H1 (cell line): ENCODE results near the gene MEP1A. TPM values are rescaled to one million over a fixed set of nuclear protein-coding genes. Genes with fewer than 3 reads are reported as not detected.

Experiments used
- GTF2F1 ChIP-seq: IDR thresholded peaks from 2 replicates; pipeline ENCODE4 v1.6.1; 2012; ENCODE audit warnings: low read depth, low read length, improper control_type of control experiment, borderline replicate concordance
- POLR2A ChIP-seq, 2 experiments: IDR thresholded peaks; 1 replicate in 1 of 2; 2 replicates in 1 of 2; pipeline ENCODE4 v1.6.1; 2011; ENCODE audit warnings: low read depth in 2 of 2, low read length in 2 of 2, mild to moderate bottlenecking in 2 of 2; ENCODE audit errors: control extremely low read depth in 1 of 2
- SIX5 ChIP-seq: IDR thresholded peaks from 2 replicates; pipeline ENCODE4 v1.6.1; 2011; ENCODE audit warnings: mild to moderate bottlenecking, low read depth, low read length
- SP1 ChIP-seq: IDR thresholded peaks from 2 replicates; pipeline ENCODE4 v1.6.1; 2011; ENCODE audit warnings: low read depth, low read length
- SP4 ChIP-seq: IDR thresholded peaks from 2 replicates; pipeline ENCODE4 v1.6.1; 2012; ENCODE audit warnings: low read length, inconsistent platforms
- polyA plus RNA-seq, 7 experiments: library from polyadenylated mRNA; depleted of rRNA in 3 of 7; stranded (reverse) in 5 of 7; unstranded in 2 of 7; fragments of >200 nt in 5 of 7; fragments of 200-250 nt in 2 of 7; gene quantifications; 1 replicate in 5 of 7; 2 replicates in 1 of 7; 4 replicates in 1 of 7; pipeline versions ENCODE4 v1.2.1 to v1.2.3, GENCODE V29; 2011 to 2013; ENCODE audit warnings: missing spikeins in 2 of 7, mixed read lengths in 2 of 7
- total RNA-seq: library from RNA; stranded (reverse); fragmentation: NEBNext Ultra II Directional; extraction: Animal tissue kit (Norgen Biotek cat#: 25700); gene quantifications from 2 replicates; pipeline ENCODE4 v1.2.1, GENCODE V29; 2021
- TF ChIP-seq, protein P1 (sequence below): fragments of 300-600 bp; sonication (generic); IDR thresholded peaks from 2 replicates; pipeline ENCODE4 v1.7.1; 2012; ENCODE audit warnings: low read length, moderate library complexity, mild to moderate bottlenecking, inconsistent platforms; ENCODE audit not compliant: insufficient replicate concordance

Gene MEP1A
- total and polyA plus RNA-seq, 2 of the 8 experiments (the other 6 are each of a cell fraction or from before 2014, with no cell fraction given) = 0.03 TPM; not detected in 1

- TF ChIP-seq, protein P1, sequence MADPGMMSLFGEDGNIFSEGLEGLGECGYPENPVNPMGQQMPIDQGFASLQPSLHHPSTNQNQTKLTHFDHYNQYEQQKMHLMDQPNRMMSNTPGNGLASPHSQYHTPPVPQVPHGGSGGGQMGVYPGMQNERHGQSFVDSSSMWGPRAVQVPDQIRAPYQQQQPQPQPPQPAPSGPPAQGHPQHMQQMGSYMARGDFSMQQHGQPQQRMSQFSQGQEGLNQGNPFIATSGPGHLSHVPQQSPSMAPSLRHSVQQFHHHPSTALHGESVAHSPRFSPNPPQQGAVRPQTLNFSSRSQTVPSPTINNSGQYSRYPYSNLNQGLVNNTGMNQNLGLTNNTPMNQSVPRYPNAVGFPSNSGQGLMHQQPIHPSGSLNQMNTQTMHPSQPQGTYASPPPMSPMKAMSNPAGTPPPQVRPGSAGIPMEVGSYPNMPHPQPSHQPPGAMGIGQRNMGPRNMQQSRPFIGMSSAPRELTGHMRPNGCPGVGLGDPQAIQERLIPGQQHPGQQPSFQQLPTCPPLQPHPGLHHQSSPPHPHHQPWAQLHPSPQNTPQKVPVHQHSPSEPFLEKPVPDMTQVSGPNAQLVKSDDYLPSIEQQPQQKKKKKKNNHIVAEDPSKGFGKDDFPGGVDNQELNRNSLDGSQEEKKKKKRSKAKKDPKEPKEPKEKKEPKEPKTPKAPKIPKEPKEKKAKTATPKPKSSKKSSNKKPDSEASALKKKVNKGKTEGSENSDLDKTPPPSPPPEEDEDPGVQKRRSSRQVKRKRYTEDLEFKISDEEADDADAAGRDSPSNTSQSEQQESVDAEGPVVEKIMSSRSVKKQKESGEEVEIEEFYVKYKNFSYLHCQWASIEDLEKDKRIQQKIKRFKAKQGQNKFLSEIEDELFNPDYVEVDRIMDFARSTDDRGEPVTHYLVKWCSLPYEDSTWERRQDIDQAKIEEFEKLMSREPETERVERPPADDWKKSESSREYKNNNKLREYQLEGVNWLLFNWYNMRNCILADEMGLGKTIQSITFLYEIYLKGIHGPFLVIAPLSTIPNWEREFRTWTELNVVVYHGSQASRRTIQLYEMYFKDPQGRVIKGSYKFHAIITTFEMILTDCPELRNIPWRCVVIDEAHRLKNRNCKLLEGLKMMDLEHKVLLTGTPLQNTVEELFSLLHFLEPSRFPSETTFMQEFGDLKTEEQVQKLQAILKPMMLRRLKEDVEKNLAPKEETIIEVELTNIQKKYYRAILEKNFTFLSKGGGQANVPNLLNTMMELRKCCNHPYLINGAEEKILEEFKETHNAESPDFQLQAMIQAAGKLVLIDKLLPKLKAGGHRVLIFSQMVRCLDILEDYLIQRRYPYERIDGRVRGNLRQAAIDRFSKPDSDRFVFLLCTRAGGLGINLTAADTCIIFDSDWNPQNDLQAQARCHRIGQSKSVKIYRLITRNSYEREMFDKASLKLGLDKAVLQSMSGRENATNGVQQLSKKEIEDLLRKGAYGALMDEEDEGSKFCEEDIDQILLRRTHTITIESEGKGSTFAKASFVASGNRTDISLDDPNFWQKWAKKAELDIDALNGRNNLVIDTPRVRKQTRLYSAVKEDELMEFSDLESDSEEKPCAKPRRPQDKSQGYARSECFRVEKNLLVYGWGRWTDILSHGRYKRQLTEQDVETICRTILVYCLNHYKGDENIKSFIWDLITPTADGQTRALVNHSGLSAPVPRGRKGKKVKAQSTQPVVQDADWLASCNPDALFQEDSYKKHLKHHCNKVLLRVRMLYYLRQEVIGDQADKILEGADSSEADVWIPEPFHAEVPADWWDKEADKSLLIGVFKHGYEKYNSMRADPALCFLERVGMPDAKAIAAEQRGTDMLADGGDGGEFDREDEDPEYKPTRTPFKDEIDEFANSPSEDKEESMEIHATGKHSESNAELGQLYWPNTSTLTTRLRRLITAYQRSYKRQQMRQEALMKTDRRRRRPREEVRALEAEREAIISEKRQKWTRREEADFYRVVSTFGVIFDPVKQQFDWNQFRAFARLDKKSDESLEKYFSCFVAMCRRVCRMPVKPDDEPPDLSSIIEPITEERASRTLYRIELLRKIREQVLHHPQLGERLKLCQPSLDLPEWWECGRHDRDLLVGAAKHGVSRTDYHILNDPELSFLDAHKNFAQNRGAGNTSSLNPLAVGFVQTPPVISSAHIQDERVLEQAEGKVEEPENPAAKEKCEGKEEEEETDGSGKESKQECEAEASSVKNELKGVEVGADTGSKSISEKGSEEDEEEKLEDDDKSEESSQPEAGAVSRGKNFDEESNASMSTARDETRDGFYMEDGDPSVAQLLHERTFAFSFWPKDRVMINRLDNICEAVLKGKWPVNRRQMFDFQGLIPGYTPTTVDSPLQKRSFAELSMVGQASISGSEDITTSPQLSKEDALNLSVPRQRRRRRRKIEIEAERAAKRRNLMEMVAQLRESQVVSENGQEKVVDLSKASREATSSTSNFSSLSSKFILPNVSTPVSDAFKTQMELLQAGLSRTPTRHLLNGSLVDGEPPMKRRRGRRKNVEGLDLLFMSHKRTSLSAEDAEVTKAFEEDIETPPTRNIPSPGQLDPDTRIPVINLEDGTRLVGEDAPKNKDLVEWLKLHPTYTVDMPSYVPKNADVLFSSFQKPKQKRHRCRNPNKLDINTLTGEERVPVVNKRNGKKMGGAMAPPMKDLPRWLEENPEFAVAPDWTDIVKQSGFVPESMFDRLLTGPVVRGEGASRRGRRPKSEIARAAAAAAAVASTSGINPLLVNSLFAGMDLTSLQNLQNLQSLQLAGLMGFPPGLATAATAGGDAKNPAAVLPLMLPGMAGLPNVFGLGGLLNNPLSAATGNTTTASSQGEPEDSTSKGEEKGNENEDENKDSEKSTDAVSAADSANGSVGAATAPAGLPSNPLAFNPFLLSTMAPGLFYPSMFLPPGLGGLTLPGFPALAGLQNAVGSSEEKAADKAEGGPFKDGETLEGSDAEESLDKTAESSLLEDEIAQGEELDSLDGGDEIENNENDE = no peak
- TF ChIP-seq SIX5 (no peak), SP4 (no peak), GTF2F1 (no peak), SP1 (no peak), POLR2A (IDR thresholded peaks at IDR 0.05; ENCODE audit: control extremely low read depth in 1 of 2, low read depth in 2 of 2, low read length in 2 of 2) (no peak)
Observed at GRCh38 chr6:46838033-46838432, 44.8 kb downstream of the MEP1A start (continued).
